ENCODE measurements around the gene SYCN. TPM values are rescaled to one million over a fixed set of nuclear protein-coding genes. Genes with fewer than 3 reads are reported as not detected.

Gene SYCN
- total and polyA plus RNA-seq, 2 donors (not counting 1 experiment from before 2014, with no cell fraction given): not detected

DNA sequence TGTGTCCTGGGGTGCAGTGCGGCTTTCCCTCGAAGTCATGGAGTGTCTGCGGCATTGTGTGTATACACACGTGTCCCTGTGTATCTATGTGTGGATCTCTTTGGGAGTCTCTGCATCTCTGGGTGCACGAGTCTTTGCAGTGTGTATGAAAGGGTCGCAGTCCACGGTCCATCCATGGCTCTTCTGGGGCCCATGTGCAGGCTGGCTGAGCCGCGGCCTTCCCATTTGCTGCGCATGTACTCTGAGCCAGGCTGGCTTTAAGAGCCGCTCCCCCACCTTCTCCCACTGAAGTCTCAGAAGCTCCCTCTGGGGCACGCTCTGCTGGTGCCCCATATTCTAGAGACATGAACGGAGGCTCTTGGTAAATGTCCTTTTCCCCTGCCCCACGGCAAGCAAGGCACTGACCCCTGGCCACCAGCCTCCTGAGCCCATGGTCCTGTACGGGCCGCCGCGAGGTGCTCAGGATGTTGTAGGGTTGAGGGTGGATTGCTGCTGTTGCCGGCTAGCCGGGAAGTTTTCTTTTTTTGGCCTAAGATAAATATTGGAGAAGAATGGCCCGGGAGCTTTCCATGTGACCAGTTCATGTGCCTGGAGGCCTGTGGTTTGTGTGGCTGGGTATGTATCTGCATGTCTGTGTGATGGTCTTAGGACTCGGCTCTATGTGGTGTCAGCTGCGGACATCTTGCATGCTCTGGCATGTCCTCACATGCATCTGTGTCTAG is 46.6 kb downstream of the SYCN start:
- Histone ChIP-seq H3K36me3 (replicated peaks in 1 of 2; ENCODE audit: control extremely low read depth in 1 of 2, control insufficient read depth in 1 of 2, extremely low read depth in 1 of 2, insufficient read depth in 2 of 2, low read length in 1 of 2) (no peaks in the 10 kb centered on the region), H3K4me3 (ENCODE audit: control extremely low read depth in 1 of 5, extremely low read depth in 1 of 5, insufficient read depth in 1 of 5, low read depth in 2 of 5, low read length in 4 of 5) (no peak overlapping the region), H3K79me2 (ENCODE audit: control insufficient read depth, insufficient read depth, low read length) (peaks cover 61% of the 10 kb centered on the region), H3K4me2 (replicated peaks; ENCODE audit: low read depth, low read length, poor library complexity, severe bottlenecking) (no peak overlapping the region), H4K20me1 (ENCODE audit: control insufficient read depth, insufficient read depth, low read length, poor library complexity, severe bottlenecking) (peaks cover 50% of the 10 kb centered on the region), H2AFZ (ENCODE audit: insufficient read depth, low read depth, low read length, poor library complexity, severe bottlenecking) (no peak overlapping the region), H3K9ac (ENCODE audit: low read length) (no peak overlapping the region), H3K27ac (ENCODE audit: low read length in 2 of 2) (no peak overlapping the region), H3K4me1 (ENCODE audit: control insufficient read depth in 2 of 2, insufficient read depth in 2 of 2, low read length in 2 of 2) (no peaks in the 10 kb centered on the region), H3K27me3 (replicated peaks in 1 of 4; ENCODE audit: control extremely low read depth in 1 of 4, control insufficient read depth in 3 of 4, insufficient read depth in 4 of 4, low read length in 3 of 4) (no peaks in the 10 kb centered on the region), H3K9me3 (ENCODE audit: control extremely low read depth in 1 of 3, control insufficient read depth in 2 of 3, insufficient read depth in 1 of 3, low read length in 2 of 3) (no peaks in the 10 kb centered on the region)
- ATAC-seq (ENCODE audit: low read depth): no peak
- Mint-ChIP-seq H3K27me3 (no peaks in the 10 kb centered on the region), H3K9me3 (ENCODE audit: insufficient read depth) (no peaks in the 10 kb centered on the region), H3K27ac (no peak overlapping the region), H3K4me3 (no peak overlapping the region), H3K4me1 (peaks cover 8% of the 10 kb centered on the region)
- TF ChIP-seq EZH2 (IDR thresholded peaks at IDR 0.05; ENCODE audit: borderline replicate concordance, insufficient read depth, low read depth, low read length, poor library complexity, severe bottlenecking) (no peak), CTCF (IDR thresholded peaks at IDR 0.05) (no peak)
- 93% methylated on average over 22 of the region's 23 CpGs for WGBS (ENCODE audit: insufficient coverage)
- intact Hi-C loops (cut with micrococcal nuclease): no loop called here
- DNase-seq: no peak
- ChIA-PET CTCF (no interaction called here), POLR2A (no interaction called here)

GRCh38 chr19:39156326-39157230 is 47.5 kb downstream of the SYCN start:
- no peak for ATAC-seq (ENCODE audit: low read depth)
- Histone ChIP-seq H3K9ac (ENCODE audit: low read length) (no peak overlapping the region), H3K27me3 (replicated peaks in 1 of 4; ENCODE audit: control extremely low read depth in 1 of 4, control insufficient read depth in 3 of 4, insufficient read depth in 4 of 4, low read length in 3 of 4) (no peaks in the 10 kb centered on the region), H3K4me1 (ENCODE audit: control insufficient read depth in 2 of 2, insufficient read depth in 2 of 2, low read length in 2 of 2) (no peaks in the 10 kb centered on the region), H3K4me3 (ENCODE audit: control extremely low read depth in 1 of 5, extremely low read depth in 1 of 5, insufficient read depth in 1 of 5, low read depth in 2 of 5, low read length in 4 of 5) (no peak overlapping the region), H3K27ac (ENCODE audit: low read length in 2 of 2) (no peak overlapping the region), H3K4me2 (replicated peaks; ENCODE audit: low read depth, low read length, poor library complexity, severe bottlenecking) (no peak overlapping the region), H2AFZ (ENCODE audit: insufficient read depth, low read depth, low read length, poor library complexity, severe bottlenecking) (no peak overlapping the region), H4K20me1 (ENCODE audit: control insufficient read depth, insufficient read depth, low read length, poor library complexity, severe bottlenecking) (peaks cover 50% of the 10 kb centered on the region), H3K79me2 (ENCODE audit: control insufficient read depth, insufficient read depth, low read length) (peaks cover 61% of the 10 kb centered on the region), H3K36me3 (replicated peaks in 1 of 2; ENCODE audit: control extremely low read depth in 1 of 2, control insufficient read depth in 1 of 2, extremely low read depth in 1 of 2, insufficient read depth in 2 of 2, low read length in 1 of 2) (no peaks in the 10 kb centered on the region), H3K9me3 (ENCODE audit: control extremely low read depth in 1 of 3, control insufficient read depth in 2 of 3, insufficient read depth in 1 of 3, low read length in 2 of 3) (no peaks in the 10 kb centered on the region)
- Mint-ChIP-seq H3K4me1 (peaks cover 8% of the 10 kb centered on the region), H3K9me3 (ENCODE audit: insufficient read depth) (no peaks in the 10 kb centered on the region), H3K27ac (no peak overlapping the region), H3K4me3 (no peak overlapping the region), H3K27me3 (no peaks in the 10 kb centered on the region)
- TF ChIP-seq CTCF (IDR thresholded peaks at IDR 0.05) (no peak), EZH2 (IDR thresholded peaks at IDR 0.05; ENCODE audit: borderline replicate concordance, insufficient read depth, low read depth, low read length, poor library complexity, severe bottlenecking) (no peak)
- intact Hi-C loops (cut with micrococcal nuclease): no loop called here
- POLR2A ChIA-PET: no interaction called here
- 85% methylated on average over 21 of the region's 24 CpGs for WGBS (ENCODE audit: insufficient coverage)
- CTCF ChIA-PET: no interaction called here
- DNase-seq: no peak
